Chondrocyte (in vitro differentiated cells): Measurements from ENCODE around the gene TESK2. TPM values are rescaled to one million over a fixed set of nuclear protein-coding genes. Genes with fewer than 3 reads are reported as not detected.
"Not testable (repeated sequence)": the region's sequence is repeated elsewhere in the genome, so short reads cannot be mapped to it uniquely, and the experiment has no call there.

ENCODE experiments used
- DNase-seq: peaks from one replicate; pipeline ENCODE4 v3.0.0; 2021; ENCODE audit warnings: mixed read lengths, low spot score
- H3K27ac Mint-ChIP-seq: one replicate; pipeline ENCODE4 v1.8.0; 2021; ENCODE audit warnings: mild to moderate bottlenecking, moderate library complexity, mixed read lengths; ENCODE audit not compliant: unreplicated experiment
- H3K27me3 Mint-ChIP-seq: 2 replicates; pipeline ENCODE4 v1.8.0; 2021; ENCODE audit warnings: low read depth, mixed read lengths
- H3K36me3 Mint-ChIP-seq: 2 replicates; pipeline ENCODE4 v1.8.0; 2021; ENCODE audit warnings: low read depth, mixed read lengths
- H3K4me1 Mint-ChIP-seq: 2 replicates; pipeline ENCODE4 v1.8.0; 2021; ENCODE audit warnings: low read depth, mild to moderate bottlenecking, mixed read lengths
- H3K4me3 Mint-ChIP-seq: one replicate; pipeline ENCODE4 v1.8.0; 2021; ENCODE audit warnings: mild to moderate bottlenecking, moderate library complexity, mixed read lengths; ENCODE audit not compliant: unreplicated experiment
- H3K9me3 Mint-ChIP-seq: 2 replicates; pipeline ENCODE4 v1.8.0; 2021; ENCODE audit warnings: low read depth, mixed read lengths
- total RNA-seq: library from RNA; stranded (reverse); gene quantifications from 3 replicates; pipeline ENCODE4 v1.2.1, GENCODE V29; 2021
- TF ChIP-seq, protein P1 (sequence below): fragments of 200-600 bp; sonication (generic); IDR thresholded peaks from 2 replicates; pipeline ENCODE4 v1.5.0; 2021; ENCODE audit warnings: antibody characterized with exemption, mild to moderate bottlenecking, moderate library complexity

Gene TESK2
- total RNA-seq, 1 donor from 2014 or later = 1.6 TPM

DNA sequence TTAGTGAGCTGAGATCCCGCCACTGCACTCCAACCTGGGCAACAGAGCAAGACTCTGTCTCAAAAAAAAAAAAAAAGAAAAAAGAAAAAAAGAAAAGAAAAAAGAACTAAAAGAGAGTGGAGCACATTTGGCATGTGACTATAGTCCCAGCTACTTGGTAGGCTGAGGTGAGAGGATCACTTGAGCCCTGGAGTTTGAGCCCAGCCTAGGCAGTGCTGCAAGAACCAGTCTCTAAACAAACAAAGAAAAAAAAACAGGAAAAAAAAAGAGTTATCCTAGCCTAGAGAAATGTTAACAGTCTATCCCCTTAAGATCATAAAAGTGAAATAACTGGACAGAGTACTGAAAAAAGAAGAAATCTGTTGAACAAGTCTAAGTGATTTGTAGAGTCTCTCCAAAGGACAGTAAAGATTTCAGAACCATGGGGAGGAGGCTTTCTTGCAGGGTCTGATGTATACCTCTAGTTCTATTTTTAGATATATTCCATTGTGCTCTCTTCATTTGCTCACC, 35.2 kb upstream of the TESK2 start:
- Mint-ChIP-seq H3K36me3 (no peaks in the 10 kb centered on the region), H3K4me1 (peaks cover 22% of the 10 kb centered on the region), H3K9me3 (no peaks in the 10 kb centered on the region), H3K27ac (no peak overlapping the region), H3K4me3 (no peak overlapping the region), H3K27me3 (no peaks in the 10 kb centered on the region)
- TF ChIP-seq, protein P1, sequence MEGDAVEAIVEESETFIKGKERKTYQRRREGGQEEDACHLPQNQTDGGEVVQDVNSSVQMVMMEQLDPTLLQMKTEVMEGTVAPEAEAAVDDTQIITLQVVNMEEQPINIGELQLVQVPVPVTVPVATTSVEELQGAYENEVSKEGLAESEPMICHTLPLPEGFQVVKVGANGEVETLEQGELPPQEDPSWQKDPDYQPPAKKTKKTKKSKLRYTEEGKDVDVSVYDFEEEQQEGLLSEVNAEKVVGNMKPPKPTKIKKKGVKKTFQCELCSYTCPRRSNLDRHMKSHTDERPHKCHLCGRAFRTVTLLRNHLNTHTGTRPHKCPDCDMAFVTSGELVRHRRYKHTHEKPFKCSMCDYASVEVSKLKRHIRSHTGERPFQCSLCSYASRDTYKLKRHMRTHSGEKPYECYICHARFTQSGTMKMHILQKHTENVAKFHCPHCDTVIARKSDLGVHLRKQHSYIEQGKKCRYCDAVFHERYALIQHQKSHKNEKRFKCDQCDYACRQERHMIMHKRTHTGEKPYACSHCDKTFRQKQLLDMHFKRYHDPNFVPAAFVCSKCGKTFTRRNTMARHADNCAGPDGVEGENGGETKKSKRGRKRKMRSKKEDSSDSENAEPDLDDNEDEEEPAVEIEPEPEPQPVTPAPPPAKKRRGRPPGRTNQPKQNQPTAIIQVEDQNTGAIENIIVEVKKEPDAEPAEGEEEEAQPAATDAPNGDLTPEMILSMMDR = no peak
- DNase-seq = no peak

DNA sequence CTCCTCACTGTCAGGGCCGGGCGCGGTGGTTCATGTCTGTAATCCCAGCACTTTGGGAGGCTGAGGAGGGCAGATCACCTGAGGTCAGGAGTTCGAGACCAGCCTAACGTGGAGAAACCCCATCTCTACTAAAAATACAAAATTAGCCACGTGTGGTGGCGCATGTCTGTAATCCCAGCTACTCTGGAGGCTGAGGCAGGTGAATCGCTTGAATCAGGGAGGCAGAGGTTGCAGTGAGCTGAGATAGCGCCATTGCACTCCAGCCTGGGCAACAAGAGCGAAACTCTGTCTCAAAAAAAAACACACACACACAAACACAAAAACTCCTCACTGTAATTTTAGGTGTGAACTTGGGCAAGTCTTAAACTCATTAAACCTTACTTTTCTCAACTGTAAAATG, 33.0 kb upstream of the TESK2 start:
- not testable (repeated sequence) for H3K4me3 Mint-ChIP-seq

GRCh38 chr1:45523516-45523915, 32.6 kb upstream of the TESK2 start:
- not testable (repeated sequence) for DNase-seq, H3K4me3 Mint-ChIP-seq, H3K27ac Mint-ChIP-seq, H3K9me3 Mint-ChIP-seq, H3K27me3 Mint-ChIP-seq, H3K36me3 Mint-ChIP-seq
- peaks cover 41% of the 10 kb centered on the region for H3K4me1 Mint-ChIP-seq

More for the DNA sequence above, 33.0 kb upstream of the TESK2 start:
- peaks cover 36% of the 10 kb centered on the region for H3K4me1 Mint-ChIP-seq
- H3K27me3 Mint-ChIP-seq, DNase-seq, H3K9me3 Mint-ChIP-seq, H3K36me3 Mint-ChIP-seq, H3K27ac Mint-ChIP-seq: not testable (repeated sequence)

- H3K4me1 Mint-ChIP-seq = peaks cover 43% of the 10 kb centered on the region
- H3K36me3 Mint-ChIP-seq = no peaks in the 10 kb centered on the region
- H3K27me3 Mint-ChIP-seq = no peaks in the 10 kb centered on the region
- H3K9me3 Mint-ChIP-seq = no peaks in the 10 kb centered on the region
- H3K27ac Mint-ChIP-seq = peak overlapping the region; percentile 93
- TF ChIP-seq, protein P1 = no peak
- no peak for DNase-seq
- H3K4me3 Mint-ChIP-seq = peak overlapping the region; percentile 96
Observed at GRCh38 chr1:45522324-45523104, 31.6 kb upstream of the TESK2 start.

GRCh38 chr1:45521413-45522323, 30.7 kb upstream of the TESK2 start, which contains the start of gene PRDX1:
Gene PRDX1, minus strand, starts transcription at chr1:45521884. Its CDS starts 2,841 bp downstream, at chr1:45519043.
- peaks cover 4% of the 10 kb centered on the region for H3K36me3 Mint-ChIP-seq
- peaks cover 48% of the 10 kb centered on the region for H3K4me1 Mint-ChIP-seq
- H3K27ac Mint-ChIP-seq = peak within 1 kb of the TSS; percentile 93
- DNase-seq = peak; percentile 97
- no peaks in the 10 kb centered on the region for H3K9me3 Mint-ChIP-seq
- no peaks in the 10 kb centered on the region for H3K27me3 Mint-ChIP-seq
- TF ChIP-seq, protein P1 = peak; percentile 29
- H3K4me3 Mint-ChIP-seq = peak within 1 kb of the TSS; percentile 96

GRCh38 chr1:45519774-45520173, 28.8 kb upstream of the TESK2 start:
- peaks cover 19% of the 10 kb centered on the region for H3K36me3 Mint-ChIP-seq
- not testable (repeated sequence) for DNase-seq, H3K9me3 Mint-ChIP-seq, H3K27me3 Mint-ChIP-seq, H3K27ac Mint-ChIP-seq
- H3K4me1 Mint-ChIP-seq = peaks cover 53% of the 10 kb centered on the region
- peak overlapping the region; percentile 96 for H3K4me3 Mint-ChIP-seq
